Stimulated activated CD8-positive, alpha-beta memory T cell treated with anti-CD3 and anti-CD28 coated beads, Interleukin-7, amount 100 ng/mL, for 24 hours (primary cell): ENCODE data around the gene WASF2.
"Not testable (repeated sequence)": the region's sequence is repeated elsewhere in the genome, so short reads cannot be mapped to it uniquely, and the experiment has no call there.

Experiments used
- DNase-seq: peaks from one replicate; pipeline ENCODE4 v3.0.0-alpha.2; 2020; ENCODE audit warnings: low read depth

Gene WASF2

GRCh38 chr1:27451343-27451742 lies 38.6 kb downstream of the WASF2 start:
- DNase-seq: no peak

- no peak for DNase-seq
Measured at GRCh38 chr1:27448982-27449381, 41.0 kb downstream of the WASF2 start.

- no peak for DNase-seq
Measured at GRCh38 chr1:27447883-27448282, 42.1 kb downstream of the WASF2 start.

- no peak for DNase-seq
Measured at GRCh38 chr1:27447399-27447798, 42.6 kb downstream of the WASF2 start.

GRCh38 chr1:27446496-27447020 lies 43.4 kb downstream of the WASF2 start:
- DNase-seq: no peak

GRCh38 chr1:27445177-27445936 lies 44.6 kb downstream of the WASF2 start:
- DNase-seq: no peak

- DNase-seq: no peak
Measured at GRCh38 chr1:27444632-27445031, 45.3 kb downstream of the WASF2 start.

GRCh38 chr1:27439150-27439549 lies 50.8 kb downstream of the WASF2 start:
- no peak for DNase-seq

- DNase-seq: no peak
Measured at GRCh38 chr1:27438621-27439061, 51.3 kb downstream of the WASF2 start.

GRCh38 chr1:27436204-27437159 lies 53.5 kb downstream of the WASF2 start:
- no peak for DNase-seq

GRCh38 chr1:27435566-27436203 lies 54.3 kb downstream of the WASF2 start:
- DNase-seq: no peak

- DNase-seq: no peak
Measured at GRCh38 chr1:27433706-27434105, 56.3 kb downstream of the WASF2 start.

- DNase-seq: not testable (repeated sequence)
Measured at GRCh38 chr1:27432725-27433124, 57.2 kb downstream of the WASF2 start.

- DNase-seq: no peak
Measured at GRCh38 chr1:27431601-27431940, 58.4 kb downstream of the WASF2 start.

- DNase-seq: no peak
Measured at GRCh38 chr1:27430903-27431600, 58.9 kb downstream of the WASF2 start.

GRCh38 chr1:27429029-27429425 lies 60.9 kb downstream of the WASF2 start:
- DNase-seq: no peak

- DNase-seq: no peak
Measured at GRCh38 chr1:27428316-27429028, 61.5 kb downstream of the WASF2 start.

- no peak for DNase-seq
Measured at GRCh38 chr1:27427816-27428315, 62.1 kb downstream of the WASF2 start.

- DNase-seq: no peak
Measured at GRCh38 chr1:27427329-27427728, 62.6 kb downstream of the WASF2 start.

- DNase-seq: no peak
Measured at GRCh38 chr1:27423709-27424108, 66.3 kb downstream of the WASF2 start.
